ENCODE results near the gene MADD. TPM values are rescaled to one million over a fixed set of nuclear protein-coding genes. Genes with fewer than 3 reads are reported as not detected.

Gene MADD
- total and polyA plus RNA-seq, 10 of the 15 experiments (the other 5 are each of a cell fraction or from before 2014, with no cell fraction given) = 0.47 to 35.4 (median 17.6) TPM

GRCh38 chr11:47289856-47290255 lies 19.9 kb downstream of the MADD start (continued):
- TF ChIP-seq RELB (IDR thresholded peaks at IDR 0.05; ENCODE audit: low read depth) (no peak), SKIL (IDR thresholded peaks at IDR 0.05; ENCODE audit: low read depth, poor library complexity, severe bottlenecking) (no peak), MYB (IDR thresholded peaks at IDR 0.05; ENCODE audit: borderline replicate concordance, low read depth, low read length) (no peak)

GRCh38 chr11:47295385-47295784 lies 25.5 kb downstream of the MADD start:
- TF ChIP-seq RBBP5 (conservative IDR thresholded peaks at IDR 0.05) = no peak
- no peak for TF ChIP-seq YY1 (IDR thresholded peaks at IDR 0.05; ENCODE audit: low read depth, low read length)
- no peak for TF ChIP-seq MEF2A (IDR thresholded peaks at IDR 0.05; ENCODE audit: insufficient read depth, low read depth, low read length)
- TF ChIP-seq MEF2B (IDR thresholded peaks at IDR 0.05; ENCODE audit: partially characterized antibody, poor library complexity, severe bottlenecking) = no peak
- no peak for TF ChIP-seq JUNB (IDR thresholded peaks at IDR 0.05)
- no peak for TF ChIP-seq IRF5 (IDR thresholded peaks at IDR 0.05; ENCODE audit: borderline replicate concordance)
- H3K9me3 ChIP-seq (replicated peaks; ENCODE audit: control insufficient read depth, insufficient read depth, low read length) = no peaks in the 10 kb centered on the region; the same call in 2 of the 3 replicates
- no peaks in the 10 kb centered on the region for H3K79me2 ChIP-seq (ENCODE audit: control insufficient read depth, insufficient read depth, low read length)
- WGBS (ENCODE audit: insufficient coverage, insufficient replicate concordance, low lambda C conversion rate, missing lambda C conversion rate) = 96% methylated on average over 5 of the region's 5 CpGs
- no peak overlapping the region for H3K4me2 ChIP-seq (ENCODE audit: control insufficient read depth, insufficient read depth)
- H4K20me1 ChIP-seq (ENCODE audit: control insufficient read depth, insufficient read depth) = no peaks in the 10 kb centered on the region
- ATAC-seq = no peak
- H3K36me3 ChIP-seq (ENCODE audit: control insufficient read depth in 2 of 2, insufficient read depth in 2 of 2, low read length in 1 of 2) = peaks cover 9 to 28% of the 10 kb centered on the region in 2 experiments
- no peak for DNase-seq (ENCODE audit: low read depth, low spot score)
- no peak overlapping the region for H3K9ac ChIP-seq (ENCODE audit: control insufficient read depth, insufficient read depth, low read length)
- no peak overlapping the region for H3K27ac ChIP-seq (ENCODE audit: control insufficient read depth, insufficient read depth)
- no peak for FAIRE-seq
- no TSS peak for BruUV-seq (replicated peaks)
- SMC1A ChIA-PET (ENCODE audit: uncharacterized antibody, unreplicated experiment) = interaction anchor here (2.5 kb wide), 1 partner anchor 22 kb away, joined by 6 read pairs; no protein-coding TSS in a partner anchor
- POLR2A ChIA-PET = interaction anchor here (0.5 kb wide), 1 partner anchor 243 kb away, joined by 3 read pairs; no protein-coding TSS in a partner anchor
- CTCF ChIA-PET = no interaction called here
- no peaks in the 10 kb centered on the region for H3K4me1 ChIP-seq (ENCODE audit: control insufficient read depth, insufficient read depth, low read length)
- RAD21 ChIA-PET (ENCODE audit: unreplicated experiment) = interaction anchor here (0.6 kb wide), 1 partner anchor 60 kb away, joined by 3 read pairs; no protein-coding TSS in a partner anchor
- in situ Hi-C loops (cut with MboI) (no loop called here), intact Hi-C loops (cut with micrococcal nuclease; ENCODE audit: unreplicated experiment) (no loop called here)
- no peak overlapping the region for H3K4me3 ChIP-seq
- H2AFZ ChIP-seq (ENCODE audit: control insufficient read depth, low read depth, low read length) = no peak overlapping the region
- no peaks in the 10 kb centered on the region for H3K27me3 ChIP-seq (replicated peaks in 1 of 2; ENCODE audit: control insufficient read depth in 2 of 2, insufficient read depth in 2 of 2, low read length in 1 of 2)

All from GM12878 (cell line).